ENCODE measurements around the gene SLC51A. TPM values are rescaled to one million over a fixed set of nuclear protein-coding genes. Genes with fewer than 3 reads are reported as not detected.

Gene SLC51A
- total and polyA plus RNA-seq, 2 donors (not counting 1 experiment from before 2014, with no cell fraction given), result not detected

DNA sequence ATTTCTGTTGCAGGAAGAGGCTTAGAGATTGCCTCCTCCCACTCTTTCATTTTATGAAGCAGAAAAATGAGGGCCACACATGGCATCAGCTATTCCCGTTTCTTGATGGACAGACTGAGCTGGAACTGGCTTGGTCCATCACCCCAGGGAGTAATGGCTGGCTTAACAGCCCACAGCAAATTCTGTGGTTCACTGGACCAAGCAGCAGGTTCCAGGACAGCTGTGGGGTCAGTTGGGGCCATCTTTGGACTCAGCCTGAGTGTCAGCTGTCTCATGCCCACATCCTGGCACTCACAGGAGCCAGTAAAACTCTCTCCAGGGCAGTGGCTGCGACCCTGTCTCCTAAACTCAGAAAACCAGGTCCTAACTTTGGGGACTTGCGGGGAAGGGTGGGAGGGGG lies 41.7 kb upstream of the SLC51A start:
- H3K9me3 ChIP-seq (ENCODE audit: control extremely low read depth in 1 of 3, control insufficient read depth in 2 of 3, insufficient read depth in 1 of 3, low read length in 2 of 3), result peaks cover 0 to 10% (median 0%) of the 10 kb centered on the region in 3 donors
- H3K4me3 ChIP-seq (ENCODE audit: control extremely low read depth in 1 of 5, extremely low read depth in 1 of 5, insufficient read depth in 1 of 5, low read depth in 2 of 5, low read length in 4 of 5), result no peak overlapping the region
- H3K4me2 ChIP-seq (replicated peaks; ENCODE audit: low read depth, low read length, poor library complexity, severe bottlenecking), result no peak overlapping the region
- POLR2A ChIA-PET, result no interaction called here
- no peaks in the 10 kb centered on the region for H4K20me1 ChIP-seq (ENCODE audit: control insufficient read depth, insufficient read depth, low read length, poor library complexity, severe bottlenecking)
- intact Hi-C loops (cut with micrococcal nuclease), result no loop called here
- Mint-ChIP-seq H3K9me3 (ENCODE audit: insufficient read depth) (peaks cover 3% of the 10 kb centered on the region), H3K4me3 (no peak overlapping the region), H3K27ac (no peak overlapping the region), H3K4me1 (peaks cover 18% of the 10 kb centered on the region), H3K27me3 (no peaks in the 10 kb centered on the region)
- peaks cover 10 to 21% of the 10 kb centered on the region in 2 donors for H3K4me1 ChIP-seq (ENCODE audit: control insufficient read depth in 2 of 2, insufficient read depth in 2 of 2, low read length in 2 of 2)
- H3K27me3 ChIP-seq (replicated peaks in 1 of 4; ENCODE audit: control extremely low read depth in 1 of 4, control insufficient read depth in 3 of 4, insufficient read depth in 4 of 4, low read length in 3 of 4), result no peaks in the 10 kb centered on the region
- 96% methylated on average over 2 of the region's 3 CpGs for WGBS (ENCODE audit: insufficient coverage)
- DNase-seq (no peak), ATAC-seq (ENCODE audit: low read depth) (no peak)
- no peak overlapping the region for H3K9ac ChIP-seq (ENCODE audit: low read length)
- no peak overlapping the region for H2AFZ ChIP-seq (ENCODE audit: insufficient read depth, low read depth, low read length, poor library complexity, severe bottlenecking)
- TF ChIP-seq EZH2 (IDR thresholded peaks at IDR 0.05; ENCODE audit: borderline replicate concordance, insufficient read depth, low read depth, low read length, poor library complexity, severe bottlenecking) (no peak), CTCF (IDR thresholded peaks at IDR 0.05) (no peak)
- no peaks in the 10 kb centered on the region for H3K36me3 ChIP-seq (replicated peaks in 1 of 2; ENCODE audit: control extremely low read depth in 1 of 2, control insufficient read depth in 1 of 2, extremely low read depth in 1 of 2, insufficient read depth in 2 of 2, low read length in 1 of 2)
- no peaks in the 10 kb centered on the region for H3K79me2 ChIP-seq (ENCODE audit: control insufficient read depth, insufficient read depth, low read length)
- CTCF ChIA-PET, result no interaction called here
- H3K27ac ChIP-seq (ENCODE audit: low read length in 2 of 2), result no peak overlapping the region

DNA sequence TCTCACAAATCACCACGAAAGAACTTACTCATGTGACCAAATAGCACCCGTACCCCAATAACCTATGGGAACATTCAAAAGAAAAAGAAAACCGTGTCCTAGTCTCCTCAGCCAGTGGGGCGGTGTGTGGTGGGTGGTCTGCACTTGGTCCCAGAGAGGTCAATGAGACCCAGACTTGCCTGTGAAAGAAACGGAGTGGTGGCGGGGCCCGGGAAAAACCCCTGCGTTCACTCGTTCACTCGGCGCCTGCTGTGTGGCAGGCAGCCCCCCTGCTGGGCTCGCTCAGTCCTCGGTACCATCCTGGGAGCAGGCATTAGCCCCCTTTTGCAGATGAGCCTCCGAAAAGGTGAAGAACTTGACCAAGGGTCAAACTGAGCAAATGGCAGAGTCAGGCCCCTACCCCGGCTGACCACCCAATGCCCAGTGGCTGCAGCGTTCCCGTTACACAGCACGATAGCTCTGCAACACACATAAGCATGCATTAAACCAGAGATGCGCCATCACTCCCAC lies 41.2 kb upstream of the SLC51A start:
- POLR2A ChIA-PET, result no interaction called here
- CTCF ChIA-PET, result no interaction called here
- intact Hi-C loops (cut with micrococcal nuclease), result no loop called here
- TF ChIP-seq CTCF (IDR thresholded peaks at IDR 0.05) (no peak), EZH2 (IDR thresholded peaks at IDR 0.05; ENCODE audit: borderline replicate concordance, insufficient read depth, low read depth, low read length, poor library complexity, severe bottlenecking) (no peak)
- no peak overlapping the region for H3K27ac ChIP-seq (ENCODE audit: low read length in 2 of 2)
- no peak overlapping the region for H2AFZ ChIP-seq (ENCODE audit: insufficient read depth, low read depth, low read length, poor library complexity, severe bottlenecking)
- peaks cover 3% of the 10 kb centered on the region for H3K9me3 Mint-ChIP-seq (ENCODE audit: insufficient read depth)
- no peak for ATAC-seq (ENCODE audit: low read depth)
- 97% methylated on average over 14 of the region's 19 CpGs for WGBS (ENCODE audit: insufficient coverage)
- H3K27me3 Mint-ChIP-seq, result no peaks in the 10 kb centered on the region
- no peaks in the 10 kb centered on the region for H3K36me3 ChIP-seq (replicated peaks in 1 of 2; ENCODE audit: control extremely low read depth in 1 of 2, control insufficient read depth in 1 of 2, extremely low read depth in 1 of 2, insufficient read depth in 2 of 2, low read length in 1 of 2)
- H3K4me3 Mint-ChIP-seq, result no peak overlapping the region
- H4K20me1 ChIP-seq (ENCODE audit: control insufficient read depth, insufficient read depth, low read length, poor library complexity, severe bottlenecking), result no peaks in the 10 kb centered on the region
- no peak overlapping the region for H3K4me3 ChIP-seq (ENCODE audit: control extremely low read depth in 1 of 5, extremely low read depth in 1 of 5, insufficient read depth in 1 of 5, low read depth in 2 of 5, low read length in 4 of 5)
- H3K4me1 ChIP-seq (ENCODE audit: control insufficient read depth in 2 of 2, insufficient read depth in 2 of 2, low read length in 2 of 2), result peaks cover 16 to 26% of the 10 kb centered on the region in 2 donors
- DNase-seq, result no peak
- H3K9me3 ChIP-seq (ENCODE audit: control extremely low read depth in 1 of 3, control insufficient read depth in 2 of 3, insufficient read depth in 1 of 3, low read length in 2 of 3), result peaks cover 0 to 10% (median 0%) of the 10 kb centered on the region in 3 donors
- H3K27ac Mint-ChIP-seq, result no peak overlapping the region
- H3K27me3 ChIP-seq (replicated peaks in 1 of 4; ENCODE audit: control extremely low read depth in 1 of 4, control insufficient read depth in 3 of 4, insufficient read depth in 4 of 4, low read length in 3 of 4), result no peaks in the 10 kb centered on the region
- peaks cover 23% of the 10 kb centered on the region for H3K4me1 Mint-ChIP-seq
- no peaks in the 10 kb centered on the region for H3K79me2 ChIP-seq (ENCODE audit: control insufficient read depth, insufficient read depth, low read length)
- no peak overlapping the region for H3K4me2 ChIP-seq (replicated peaks; ENCODE audit: low read depth, low read length, poor library complexity, severe bottlenecking)
- no peak overlapping the region for H3K9ac ChIP-seq (ENCODE audit: low read length)

Measured in B cell (primary cell).